Measurements from ENCODE around the gene RGL2. TPM values are rescaled to one million over a fixed set of nuclear protein-coding genes. Genes with fewer than 3 reads are reported as not detected.

RGL2 gene
- total RNA-seq, 1 experiment from 2014 or later: 84.4 TPM

DNA sequence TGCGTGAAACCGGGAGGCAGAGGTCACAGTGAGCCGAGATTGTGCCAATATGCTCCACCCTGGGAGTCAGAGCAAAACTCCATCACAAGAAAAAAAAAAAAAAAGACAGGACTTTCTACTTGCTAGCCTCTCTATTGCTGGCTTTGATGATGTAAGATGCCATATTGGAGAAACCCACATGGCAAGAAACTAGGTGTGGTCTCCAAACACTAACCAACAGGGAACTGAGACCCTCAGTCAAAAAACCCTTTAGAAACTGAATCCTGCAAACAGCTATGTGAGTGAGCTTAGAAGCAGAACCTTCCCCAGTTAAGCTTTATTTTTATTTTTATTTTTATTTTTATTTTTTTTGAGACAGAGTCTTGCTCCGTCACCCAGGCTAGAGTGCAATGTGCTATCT lies 37.2 kb upstream of the RGL2 start:
- TF ChIP-seq POLR2AphosphoS5 (IDR thresholded peaks at IDR 0.05; ENCODE audit: low read depth, low read length) (no peak), TCF7L2 (IDR thresholded peaks at IDR 0.05; ENCODE audit: low read depth, low read length) (no peak), SIN3A (IDR thresholded peaks at IDR 0.05; ENCODE audit: borderline replicate concordance, insufficient read depth, low read depth, low read length) (no peak)
- TF ChIP-seq, protein P1, sequence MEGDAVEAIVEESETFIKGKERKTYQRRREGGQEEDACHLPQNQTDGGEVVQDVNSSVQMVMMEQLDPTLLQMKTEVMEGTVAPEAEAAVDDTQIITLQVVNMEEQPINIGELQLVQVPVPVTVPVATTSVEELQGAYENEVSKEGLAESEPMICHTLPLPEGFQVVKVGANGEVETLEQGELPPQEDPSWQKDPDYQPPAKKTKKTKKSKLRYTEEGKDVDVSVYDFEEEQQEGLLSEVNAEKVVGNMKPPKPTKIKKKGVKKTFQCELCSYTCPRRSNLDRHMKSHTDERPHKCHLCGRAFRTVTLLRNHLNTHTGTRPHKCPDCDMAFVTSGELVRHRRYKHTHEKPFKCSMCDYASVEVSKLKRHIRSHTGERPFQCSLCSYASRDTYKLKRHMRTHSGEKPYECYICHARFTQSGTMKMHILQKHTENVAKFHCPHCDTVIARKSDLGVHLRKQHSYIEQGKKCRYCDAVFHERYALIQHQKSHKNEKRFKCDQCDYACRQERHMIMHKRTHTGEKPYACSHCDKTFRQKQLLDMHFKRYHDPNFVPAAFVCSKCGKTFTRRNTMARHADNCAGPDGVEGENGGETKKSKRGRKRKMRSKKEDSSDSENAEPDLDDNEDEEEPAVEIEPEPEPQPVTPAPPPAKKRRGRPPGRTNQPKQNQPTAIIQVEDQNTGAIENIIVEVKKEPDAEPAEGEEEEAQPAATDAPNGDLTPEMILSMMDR (IDR thresholded peaks at IDR 0.05): no peak
- Histone ChIP-seq H3K27me3 (ENCODE audit: control insufficient read depth, insufficient read depth, low read length) (no peaks in the 10 kb centered on the region), H3K27ac (ENCODE audit: low read length) (no peak overlapping the region), H3K36me3 (ENCODE audit: control insufficient read depth, insufficient read depth, low read length) (no peaks in the 10 kb centered on the region), H3K9me3 (ENCODE audit: control insufficient read depth, insufficient read depth, low read depth, low read length) (no peaks in the 10 kb centered on the region), H3K4me1 (ENCODE audit: control insufficient read depth, insufficient read depth, low read length) (no peaks in the 10 kb centered on the region), H3K4me3 (ENCODE audit: low read depth in 2 of 2, low read length in 2 of 2) (no peak overlapping the region)
- DNase-seq (ENCODE audit: low read depth, low spot score) (no peak), ATAC-seq (no peak)
- ChIA-PET CTCF (interaction anchor here (0.6 to 1.5 kb wide), 2 partner anchors 9 to 38 kb away, joined by 4 to 7 read pairs; no protein-coding TSS in a partner anchor), POLR2A (interaction anchor here (0.5 kb wide), 1 partner anchor 58 kb away, joined by 8 read pairs; no protein-coding TSS in a partner anchor)
- in situ Hi-C loops (cut with HindIII; ENCODE audit: low pct_unique_long_range_greater_than_20kb, low sequenced_read_pairs) (no loop called here), intact Hi-C loops (cut with micrococcal nuclease; ENCODE audit: unreplicated experiment) (no loop called here)
- BruUV-seq (replicated peaks): no TSS peak

DNA sequence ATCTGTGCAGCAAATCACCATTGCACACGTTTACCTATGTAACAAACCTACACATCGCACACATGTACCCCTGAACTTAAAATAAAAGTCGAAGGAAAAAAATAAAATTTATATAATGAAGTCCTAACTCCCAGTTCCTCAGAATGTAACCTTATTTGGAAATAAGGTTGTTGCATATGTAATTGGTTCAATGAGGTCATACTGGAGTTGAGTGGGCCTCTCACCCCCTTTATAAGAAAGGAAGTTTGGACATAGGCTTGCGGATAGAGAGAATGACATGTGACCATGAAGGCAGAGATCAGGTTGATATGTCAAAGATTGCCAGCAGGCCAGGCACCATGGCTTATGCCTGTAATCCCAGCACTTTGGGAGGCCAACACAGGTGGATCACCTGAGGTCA lies 34.9 kb upstream of the RGL2 start:
- CTCF ChIA-PET: no interaction called here
- in situ Hi-C loops (cut with HindIII; ENCODE audit: low pct_unique_long_range_greater_than_20kb, low sequenced_read_pairs): no loop called here

More for the DNA sequence above, 34.9 kb upstream of the RGL2 start:
- no peaks in the 10 kb centered on the region for H3K36me3 ChIP-seq (ENCODE audit: control insufficient read depth, insufficient read depth, low read length)
- ATAC-seq (no peak), DNase-seq (ENCODE audit: low read depth, low spot score) (no peak)
- no TSS peak for BruUV-seq (replicated peaks)
- H3K9me3 ChIP-seq (ENCODE audit: control insufficient read depth, insufficient read depth, low read depth, low read length): no peaks in the 10 kb centered on the region
- H3K27me3 ChIP-seq (ENCODE audit: control insufficient read depth, insufficient read depth, low read length): no peaks in the 10 kb centered on the region
- no peak overlapping the region for H3K4me3 ChIP-seq (ENCODE audit: low read depth in 2 of 2, low read length in 2 of 2)
- intact Hi-C loops (cut with micrococcal nuclease; ENCODE audit: unreplicated experiment): no loop called here
- POLR2A ChIA-PET: no interaction called here
- no peak overlapping the region for H3K27ac ChIP-seq (ENCODE audit: low read length)
- TF ChIP-seq TCF7L2 (IDR thresholded peaks at IDR 0.05; ENCODE audit: low read depth, low read length): no peak
- TF ChIP-seq, protein P1 (IDR thresholded peaks at IDR 0.05): no peak
- TF ChIP-seq, protein P2, sequence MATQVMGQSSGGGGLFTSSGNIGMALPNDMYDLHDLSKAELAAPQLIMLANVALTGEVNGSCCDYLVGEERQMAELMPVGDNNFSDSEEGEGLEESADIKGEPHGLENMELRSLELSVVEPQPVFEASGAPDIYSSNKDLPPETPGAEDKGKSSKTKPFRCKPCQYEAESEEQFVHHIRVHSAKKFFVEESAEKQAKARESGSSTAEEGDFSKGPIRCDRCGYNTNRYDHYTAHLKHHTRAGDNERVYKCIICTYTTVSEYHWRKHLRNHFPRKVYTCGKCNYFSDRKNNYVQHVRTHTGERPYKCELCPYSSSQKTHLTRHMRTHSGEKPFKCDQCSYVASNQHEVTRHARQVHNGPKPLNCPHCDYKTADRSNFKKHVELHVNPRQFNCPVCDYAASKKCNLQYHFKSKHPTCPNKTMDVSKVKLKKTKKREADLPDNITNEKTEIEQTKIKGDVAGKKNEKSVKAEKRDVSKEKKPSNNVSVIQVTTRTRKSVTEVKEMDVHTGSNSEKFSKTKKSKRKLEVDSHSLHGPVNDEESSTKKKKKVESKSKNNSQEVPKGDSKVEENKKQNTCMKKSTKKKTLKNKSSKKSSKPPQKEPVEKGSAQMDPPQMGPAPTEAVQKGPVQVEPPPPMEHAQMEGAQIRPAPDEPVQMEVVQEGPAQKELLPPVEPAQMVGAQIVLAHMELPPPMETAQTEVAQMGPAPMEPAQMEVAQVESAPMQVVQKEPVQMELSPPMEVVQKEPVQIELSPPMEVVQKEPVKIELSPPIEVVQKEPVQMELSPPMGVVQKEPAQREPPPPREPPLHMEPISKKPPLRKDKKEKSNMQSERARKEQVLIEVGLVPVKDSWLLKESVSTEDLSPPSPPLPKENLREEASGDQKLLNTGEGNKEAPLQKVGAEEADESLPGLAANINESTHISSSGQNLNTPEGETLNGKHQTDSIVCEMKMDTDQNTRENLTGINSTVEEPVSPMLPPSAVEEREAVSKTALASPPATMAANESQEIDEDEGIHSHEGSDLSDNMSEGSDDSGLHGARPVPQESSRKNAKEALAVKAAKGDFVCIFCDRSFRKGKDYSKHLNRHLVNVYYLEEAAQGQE (IDR thresholded peaks at IDR 0.05; ENCODE audit: insufficient read depth in 1 of 2, low read depth in 2 of 2, low read length in 1 of 2): no peak
- no peaks in the 10 kb centered on the region for H3K4me1 ChIP-seq (ENCODE audit: control insufficient read depth, insufficient read depth, low read length)
